H1 (cell line): ENCODE data around the gene ASTL. TPM values are rescaled to one million over a fixed set of nuclear protein-coding genes. Genes with fewer than 3 reads are reported as not detected.

ENCODE experiments used
- CTCF ChIA-PET: fragments of 300-600 bp; sonication (Branson Sonifier 250); formaldehyde crosslinking; loops from one replicate; lab custom pipeline; 2021; ENCODE audit not compliant: partially characterized antibody; lab: Charles Lee
- POLR2A ChIA-PET: fragments of 300-600 bp; sonication (Branson Sonifier 250); formaldehyde crosslinking; loops from one replicate; lab custom pipeline; 2021; ENCODE audit warnings: inconsistent platforms; ENCODE audit not compliant: partially characterized antibody; lab: Charles Lee
- DNase-seq, 2 experiments: peaks; one replicate each; pipeline versions ENCODE4 v3.0.0 to v3.0.0-alpha.2; 2010 to 2022; ENCODE audit warnings: low spot score in 2 of 2, low read depth in 1 of 2, mixed read lengths in 1 of 2
- FAIRE-seq: peaks from 2 replicates; lab custom pipeline; 2011; peaks lifted over from hg19 to GRCh38; lab: Jason Lieb, UNC
- H2AFZ ChIP-seq: 2 replicates; pipeline ENCODE4 v1.8.1; 2012; ENCODE audit warnings: low read length, inconsistent platforms
- H2AK5ac ChIP-seq: 2 replicates; pipeline ENCODE4 v1.6.1; 2013; ENCODE audit warnings: low read depth, low read length
- H2BK120ac ChIP-seq: replicated peaks from 2 replicates; pipeline ENCODE3; 2013; ENCODE audit warnings: low read depth, low read length, inconsistent platforms
- H2BK12ac ChIP-seq: 2 replicates; pipeline ENCODE4 v1.6.1; 2013; ENCODE audit warnings: low read depth, low read length
- H2BK15ac ChIP-seq: 2 replicates; pipeline ENCODE4 v1.6.1; 2013; ENCODE audit warnings: low read length
- H2BK20ac ChIP-seq: 2 replicates; pipeline ENCODE4 v1.6.1; 2013; ENCODE audit warnings: low read length
- H2BK5ac ChIP-seq: 2 replicates; pipeline ENCODE4 v1.6.1; 2013; ENCODE audit warnings: low read depth, low read length
- H3K14ac ChIP-seq: 2 replicates; pipeline ENCODE4 v1.6.1; 2013; ENCODE audit warnings: inconsistent platforms; ENCODE audit not compliant: insufficient read length
- H3K18ac ChIP-seq: 2 replicates; pipeline ENCODE4 v1.6.1; 2013; ENCODE audit warnings: low read length; ENCODE audit errors: extremely low read depth
- H3K23ac ChIP-seq: 2 replicates; pipeline ENCODE4 v1.6.1; 2013; ENCODE audit warnings: inconsistent platforms; ENCODE audit not compliant: insufficient read length
- H3K23me2 ChIP-seq: 2 replicates; pipeline ENCODE4 v1.6.1; 2013; ENCODE audit warnings: low read depth, low read length
- H3K27ac ChIP-seq: 2 replicates; pipeline ENCODE4 v1.6.1; 2011; ENCODE audit warnings: low read depth, low read length, inconsistent platforms
- H3K27me3 ChIP-seq, 4 experiments: replicated peaks in 1 of 4; 1 replicate in 1 of 4; 2 replicates in 3 of 4; pipeline versions ENCODE4 v1.6.1 to v1.8.1; 2011 to 2013; ENCODE audit warnings: low read length in 3 of 4, mild to moderate bottlenecking in 3 of 4, inconsistent platforms in 2 of 4, mixed read lengths in 2 of 4, moderate library complexity in 1 of 4; ENCODE audit not compliant: control insufficient read depth in 3 of 4, insufficient read depth in 3 of 4; ENCODE audit errors: extremely low read depth in 1 of 4
- H3K36me3 ChIP-seq, 4 experiments: 2 replicates each; pipeline versions ENCODE4 v1.6.1 to v1.8.1; 2011 to 2013; ENCODE audit warnings: mild to moderate bottlenecking in 4 of 4, low read length in 3 of 4, moderate library complexity in 2 of 4, control low read depth in 1 of 4, inconsistent platforms in 1 of 4; ENCODE audit not compliant: insufficient read depth in 4 of 4, control insufficient read depth in 2 of 4
- H3K4ac ChIP-seq: replicated peaks from 2 replicates; pipeline ENCODE3; 2013; ENCODE audit warnings: low read length, low read depth, mixed read lengths, inconsistent platforms; ENCODE audit not compliant: insufficient read length
- H3K4me1 ChIP-seq, 4 experiments: replicated peaks in 1 of 4; 1 replicate in 1 of 4; 2 replicates in 3 of 4; pipeline versions ENCODE4 v1.6.1 to v1.8.1; 2011 to 2013; ENCODE audit warnings: low read length in 3 of 4, inconsistent platforms in 2 of 4, mixed read lengths in 1 of 4; ENCODE audit not compliant: insufficient read depth in 4 of 4, control insufficient read depth in 3 of 4
- H3K4me2 ChIP-seq, 2 experiments: 2 replicates each; pipeline versions ENCODE4 v1.6.1 to v1.8.1; 2011 to 2013; ENCODE audit warnings: low read depth in 2 of 2, low read length in 2 of 2, control low read depth in 1 of 2, inconsistent platforms in 1 of 2, mild to moderate bottlenecking in 1 of 2; ENCODE audit not compliant: insufficient read depth in 1 of 2
- H3K4me3 ChIP-seq, 4 experiments: fragments of 200-600, 300-600 bp in 1 of 4; sonication (generic), shearing (Covaris generic), sonication (Bioruptor Twin) in 1 of 4; 2 replicates each; pipeline versions ENCODE4 v1.5.1 to v1.8.1; 2011 to 2016; ENCODE audit warnings: low read length in 4 of 4, low read depth in 3 of 4, control low read depth in 2 of 4, inconsistent platforms in 2 of 4, mild to moderate bottlenecking in 2 of 4, mixed read lengths in 1 of 4, moderate library complexity in 1 of 4; ENCODE audit not compliant: insufficient read depth in 2 of 4; ENCODE audit errors: extremely low read depth in 1 of 4
- H3K56ac ChIP-seq: replicated peaks from 2 replicates; pipeline ENCODE3; 2013; ENCODE audit warnings: low read depth, mild to moderate bottlenecking, mixed read lengths, low read length, inconsistent platforms; ENCODE audit not compliant: insufficient read length
- H3K79me1 ChIP-seq: 2 replicates; pipeline ENCODE4 v1.6.1; 2013; ENCODE audit warnings: low read depth, low read length, control low read depth
- H3K79me2 ChIP-seq, 2 experiments: 2 replicates each; pipeline versions ENCODE4 v1.6.1 to v1.8.1; 2012 to 2013; ENCODE audit warnings: low read length in 2 of 2, mild to moderate bottlenecking in 2 of 2, inconsistent platforms in 1 of 2; ENCODE audit not compliant: insufficient read depth in 2 of 2, control insufficient read depth in 1 of 2
- H3K9ac ChIP-seq, 4 experiments: replicated peaks in 1 of 4; 1 replicate in 1 of 4; 2 replicates in 3 of 4; pipeline versions ENCODE4 v1.6.1 to v1.8.1; 2011 to 2013; ENCODE audit warnings: low read depth in 3 of 4, low read length in 3 of 4, control low read depth in 2 of 4, mild to moderate bottlenecking in 2 of 4, moderate library complexity in 2 of 4, inconsistent platforms in 1 of 4; ENCODE audit errors: extremely low read depth in 1 of 4
- H3K9me3 ChIP-seq, 2 experiments: 2 replicates each; pipeline versions ENCODE4 v1.6.1 to v1.8.1; 2012 to 2013; ENCODE audit warnings: mild to moderate bottlenecking in 2 of 2, moderate library complexity in 2 of 2, control low read depth in 1 of 2, inconsistent platforms in 1 of 2, low read depth in 1 of 2, low read length in 1 of 2, mixed read lengths in 1 of 2; ENCODE audit not compliant: insufficient read depth in 2 of 2
- H4K20me1 ChIP-seq, 2 experiments: replicated peaks in 1 of 2; 2 replicates each; pipeline versions ENCODE3 to v1.8.1; 2011 to 2013; ENCODE audit warnings: inconsistent platforms in 2 of 2, low read length in 2 of 2, mild to moderate bottlenecking in 1 of 2; ENCODE audit not compliant: insufficient read depth in 2 of 2, control insufficient read depth in 1 of 2
- H4K5ac ChIP-seq: 2 replicates; pipeline ENCODE4 v1.6.1; 2013; ENCODE audit warnings: low read length, low read depth, mixed read lengths, inconsistent platforms; ENCODE audit not compliant: insufficient read length
- H4K8ac ChIP-seq: 2 replicates; pipeline ENCODE4 v1.8.0; 2013; ENCODE audit warnings: mild to moderate bottlenecking, moderate library complexity, low read length, inconsistent platforms; ENCODE audit not compliant: insufficient read depth; ENCODE audit errors: extremely low read depth
- H4K91ac ChIP-seq: replicated peaks from 2 replicates; pipeline ENCODE3; 2013; ENCODE audit warnings: low read length, mixed read lengths, inconsistent platforms; ENCODE audit not compliant: insufficient read length
- ATF3 ChIP-seq: IDR thresholded peaks from 2 replicates; pipeline ENCODE4 v1.6.1; 2011; ENCODE audit warnings: low read depth, mild to moderate bottlenecking, low read length; ENCODE audit not compliant: insufficient read depth
- BACH1 ChIP-seq: IDR thresholded peaks from 2 replicates; pipeline ENCODE4 v1.6.1; 2012; ENCODE audit warnings: low read length, improper control_type of control experiment
- BCL11A ChIP-seq, 2 experiments: IDR thresholded peaks; one replicate each; pipeline ENCODE4 v1.6.1; 2011; ENCODE audit warnings: low read depth in 2 of 2, low read length in 2 of 2, mild to moderate bottlenecking in 2 of 2
- CBX5 ChIP-seq: fragments of 300-800, 300-1000 bp; sonication (generic); IDR thresholded peaks from 2 replicates; pipeline ENCODE4 v1.7.1; 2016; ENCODE audit warnings: antibody characterized with exemption, low read length, low read depth
- EZH2 ChIP-seq: fragments of 200-600 bp; sonication (generic); IDR thresholded peaks from 2 replicates; pipeline ENCODE4 v1.7.1; 2012; ENCODE audit warnings: low read depth, mild to moderate bottlenecking, moderate library complexity, low read length, inconsistent platforms; ENCODE audit not compliant: severe bottlenecking
- MAFK ChIP-seq: IDR thresholded peaks from 2 replicates; pipeline ENCODE4 v1.6.1; 2012; ENCODE audit warnings: low read depth, mild to moderate bottlenecking, improper control_type of control experiment, low read length
- NANOG ChIP-seq: IDR thresholded peaks from 2 replicates; pipeline ENCODE4 v1.6.1; 2011; ENCODE audit warnings: low read length, low read depth, mild to moderate bottlenecking, inconsistent platforms; ENCODE audit not compliant: insufficient read depth, poor library complexity, severe bottlenecking
- POLR2AphosphoS5 ChIP-seq: IDR thresholded peaks from 2 replicates; pipeline ENCODE4 v1.6.1; 2011; ENCODE audit warnings: low read depth, low read length
- RBBP5 ChIP-seq: IDR thresholded peaks from 2 replicates; pipeline ENCODE4 v1.7.1; 2012; ENCODE audit warnings: low read depth, mild to moderate bottlenecking, inconsistent platforms, low read length, moderate library complexity, borderline replicate concordance
- RNF2 ChIP-seq: fragments of 200-900, 300-1000 bp; sonication (generic); IDR thresholded peaks from 2 replicates; pipeline ENCODE4 v1.7.1; 2016; ENCODE audit warnings: borderline replicate concordance, low read depth, mild to moderate bottlenecking, antibody characterized with exemption, low read length; ENCODE audit not compliant: poor library complexity, severe bottlenecking; ENCODE audit errors: missing control alignments
- SIX5 ChIP-seq: IDR thresholded peaks from 2 replicates; pipeline ENCODE4 v1.6.1; 2011; ENCODE audit warnings: mild to moderate bottlenecking, low read depth, low read length
- SUZ12 ChIP-seq: fragments of 200-600 bp; sonication (generic); IDR thresholded peaks from 2 replicates; pipeline ENCODE4 v1.6.1; 2012; ENCODE audit warnings: mild to moderate bottlenecking, inconsistent platforms, low read length, moderate library complexity, mixed read lengths
- TBP ChIP-seq: IDR thresholded peaks from 2 replicates; pipeline ENCODE4 v1.6.1; 2011; ENCODE audit warnings: low read depth, low read length, improper control_type of control experiment
- ZNF274 ChIP-seq: IDR thresholded peaks from 2 replicates; pipeline ENCODE4 v1.7.0; 2012; ENCODE audit warnings: low read length, borderline replicate concordance; ENCODE audit errors: extremely low read depth
- WGBS, 2 experiments: shearing (Covaris generic) in 1 of 2; methylation state at CpG; one replicate each; pipeline versions ENCODE4 v1.1.6 to v1.1.7; 2013 to 2015; ENCODE audit warnings: low lambda C conversion rate in 2 of 2, mixed read lengths in 2 of 2, inconsistent platforms in 1 of 2, low coverage in 1 of 2, missing lambda C conversion rate in 1 of 2; ENCODE audit not compliant: insufficient replicate concordance in 2 of 2, insufficient coverage in 1 of 2, insufficient read length in 1 of 2; ENCODE audit errors: extremely low coverage in 1 of 2, missing lambda C conversion rate in 1 of 2; 5-methylcytosine and 5-hydroxymethylcytosine counted together
- polyA plus RNA-seq, 7 experiments: library from polyadenylated mRNA; depleted of rRNA in 3 of 7; stranded (reverse) in 5 of 7; unstranded in 2 of 7; fragments of >200 nt in 5 of 7; fragments of 200-250 nt in 2 of 7; gene quantifications; 1 replicate in 5 of 7; 2 replicates in 1 of 7; 4 replicates in 1 of 7; pipeline versions ENCODE4 v1.2.1 to v1.2.3, GENCODE V29; 2011 to 2013; ENCODE audit warnings: missing spikeins in 2 of 7, mixed read lengths in 2 of 7
- total RNA-seq: library from RNA; stranded (reverse); fragmentation: NEBNext Ultra II Directional; extraction: Animal tissue kit (Norgen Biotek cat#: 25700); gene quantifications from 2 replicates; pipeline ENCODE4 v1.2.1, GENCODE V29; 2021

The ASTL gene
- total and polyA plus RNA-seq, 2 of the 8 experiments (the other 6 are each of a cell fraction or from before 2014, with no cell fraction given) = 0.60 to 1.4 TPM

DNA sequence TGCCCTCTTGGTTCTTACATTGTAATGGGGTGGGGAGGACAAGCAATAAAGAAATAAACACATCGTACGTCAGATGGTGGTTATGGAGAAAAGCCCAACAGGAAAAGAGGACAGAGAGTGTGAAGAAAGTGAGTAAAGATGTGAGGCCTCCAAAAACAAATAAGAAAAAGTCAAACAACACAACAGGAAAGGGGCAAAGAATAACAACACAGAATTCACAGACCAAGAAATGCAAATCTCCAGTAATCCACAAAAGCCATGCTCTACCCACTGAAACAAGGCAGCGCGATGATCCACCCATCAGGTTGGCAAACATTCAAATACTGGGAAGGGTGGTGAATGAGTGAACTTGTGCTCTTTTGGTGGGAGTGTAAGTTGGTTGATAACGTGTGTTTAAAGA lies 23.6 kb upstream of the ASTL start:
- 92% methylated on average over 5 of the region's 5 CpGs; no CpG with 5 or more reads in 1 of the 2 experiments for WGBS, 2 experiments
- CTCF ChIA-PET = interaction anchor here (3.1 to 5.2 kb wide), 2 partner anchors 12 to 23 kb away, joined by 10 to 31 read pairs; partner anchors contain the start of gene ASTL
- H4K91ac ChIP-seq = no peak overlapping the region
- TF ChIP-seq ATF3 = no peak
- TF ChIP-seq ZNF274 = no peak
- no peak for TF ChIP-seq SUZ12
- no peak for TF ChIP-seq POLR2AphosphoS5
- TF ChIP-seq TBP = no peak
- no peak for TF ChIP-seq NANOG
- TF ChIP-seq EZH2 = no peak
- TF ChIP-seq MAFK = no peak
- TF ChIP-seq BACH1 = no peak
- no peak for TF ChIP-seq CBX5
- no peak for TF ChIP-seq RBBP5
- no peak for TF ChIP-seq BCL11A (IDR thresholded peaks at IDR 0.05; ENCODE audit: low read depth in 2 of 2, low read length in 2 of 2)
- TF ChIP-seq RNF2 = no peak
- TF ChIP-seq SIX5 = no peak

More for the DNA sequence above, 23.6 kb upstream of the ASTL start:
- Histone ChIP-seq H3K9ac (no peak overlapping the region), H3K4me3 (no peak overlapping the region), H3K79me1 (no peaks in the 10 kb centered on the region), H3K4me2 (no peak overlapping the region), H3K9me3 (no peaks in the 10 kb centered on the region), H3K23me2 (no peaks in the 10 kb centered on the region; the same call in 1 of the 2 replicates), H3K56ac (no peak overlapping the region), H2AK5ac (no peak overlapping the region), H4K20me1 (no peaks in the 10 kb centered on the region), H3K27me3 (no peaks in the 10 kb centered on the region), H3K36me3 (no peaks in the 10 kb centered on the region), H3K4ac (no peak overlapping the region), H2BK120ac (no peak overlapping the region), H3K4me1 (peaks cover 0 to 9% (median 0%) of the 10 kb centered on the region in 4 experiments; a peak in 1 of 7 replicates), H3K14ac (no peak overlapping the region), H3K79me2 (no peaks in the 10 kb centered on the region), H2AFZ (no peak overlapping the region), H2BK15ac (no peak overlapping the region), H3K27ac (no peak overlapping the region), H4K8ac (no peak overlapping the region), H3K18ac (no peak overlapping the region), H4K5ac (no peak overlapping the region), H2BK20ac (no peak overlapping the region), H3K23ac (no peak overlapping the region), H2BK12ac (no peak overlapping the region), H2BK5ac (no peak overlapping the region)
- no peak for DNase-seq
- no peak for FAIRE-seq
- POLR2A ChIA-PET = no interaction called here
